Measurements from ENCODE around the gene ZNF683.

Gene ZNF683

DNA sequence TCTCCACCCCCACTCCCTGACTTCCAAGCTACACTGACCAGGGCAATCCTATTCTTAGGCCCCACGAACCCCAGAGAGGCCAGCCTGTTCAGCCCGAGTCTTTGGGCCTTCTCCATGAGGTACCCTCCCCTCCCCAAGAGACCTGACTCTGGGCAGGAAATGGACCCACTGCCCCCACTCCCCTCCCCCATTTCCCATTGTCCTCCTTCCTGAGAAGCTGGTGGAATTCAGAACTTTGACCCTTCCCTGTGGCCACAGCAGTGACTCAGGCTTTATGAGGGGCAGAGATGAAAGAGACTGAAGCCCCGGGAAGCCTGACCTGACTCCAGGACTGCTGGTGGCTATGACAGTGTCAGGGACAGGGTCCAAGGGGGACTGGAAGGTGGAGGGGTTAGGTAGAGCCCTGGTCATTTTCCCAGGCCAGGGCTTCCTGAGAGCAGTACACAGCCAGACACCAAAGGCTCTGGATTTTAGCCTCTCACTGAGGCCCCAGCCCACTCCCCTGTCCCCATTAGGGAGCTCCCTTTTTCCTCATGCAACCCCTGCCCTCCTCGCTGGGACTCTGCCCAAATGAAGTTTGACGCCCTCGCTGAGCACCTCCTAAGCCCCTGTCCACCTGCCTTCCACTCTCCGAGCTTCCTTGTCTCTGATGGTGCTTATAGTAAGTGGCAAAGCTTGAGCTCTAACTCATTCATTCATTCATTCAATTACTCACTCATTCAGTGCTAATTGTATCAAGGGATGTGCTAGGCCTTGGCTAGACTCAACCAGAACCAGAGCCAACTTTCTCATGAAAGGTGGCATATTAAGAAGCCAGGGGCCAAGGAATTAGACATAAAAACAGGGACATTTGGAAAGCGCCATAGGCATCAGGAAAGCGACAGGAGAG is 21.6 kb downstream of the ZNF683 start:
- ChIA-PET CTCF (interaction anchor here (1.0 to 5.5 kb wide), 3 partner anchors 13 to 66 kb away, joined by 3 to 30 read pairs (median 6); no protein-coding TSS in a partner anchor), POLR2A (no interaction called here)
- TF ChIP-seq, protein P1, sequence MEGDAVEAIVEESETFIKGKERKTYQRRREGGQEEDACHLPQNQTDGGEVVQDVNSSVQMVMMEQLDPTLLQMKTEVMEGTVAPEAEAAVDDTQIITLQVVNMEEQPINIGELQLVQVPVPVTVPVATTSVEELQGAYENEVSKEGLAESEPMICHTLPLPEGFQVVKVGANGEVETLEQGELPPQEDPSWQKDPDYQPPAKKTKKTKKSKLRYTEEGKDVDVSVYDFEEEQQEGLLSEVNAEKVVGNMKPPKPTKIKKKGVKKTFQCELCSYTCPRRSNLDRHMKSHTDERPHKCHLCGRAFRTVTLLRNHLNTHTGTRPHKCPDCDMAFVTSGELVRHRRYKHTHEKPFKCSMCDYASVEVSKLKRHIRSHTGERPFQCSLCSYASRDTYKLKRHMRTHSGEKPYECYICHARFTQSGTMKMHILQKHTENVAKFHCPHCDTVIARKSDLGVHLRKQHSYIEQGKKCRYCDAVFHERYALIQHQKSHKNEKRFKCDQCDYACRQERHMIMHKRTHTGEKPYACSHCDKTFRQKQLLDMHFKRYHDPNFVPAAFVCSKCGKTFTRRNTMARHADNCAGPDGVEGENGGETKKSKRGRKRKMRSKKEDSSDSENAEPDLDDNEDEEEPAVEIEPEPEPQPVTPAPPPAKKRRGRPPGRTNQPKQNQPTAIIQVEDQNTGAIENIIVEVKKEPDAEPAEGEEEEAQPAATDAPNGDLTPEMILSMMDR (IDR thresholded peaks at IDR 0.05; ENCODE audit: control extremely low read depth, extremely low read depth, low read depth, missing control alignments) = no peak
- no peak for DNase-seq (ENCODE audit: extremely low spot score)

DNA sequence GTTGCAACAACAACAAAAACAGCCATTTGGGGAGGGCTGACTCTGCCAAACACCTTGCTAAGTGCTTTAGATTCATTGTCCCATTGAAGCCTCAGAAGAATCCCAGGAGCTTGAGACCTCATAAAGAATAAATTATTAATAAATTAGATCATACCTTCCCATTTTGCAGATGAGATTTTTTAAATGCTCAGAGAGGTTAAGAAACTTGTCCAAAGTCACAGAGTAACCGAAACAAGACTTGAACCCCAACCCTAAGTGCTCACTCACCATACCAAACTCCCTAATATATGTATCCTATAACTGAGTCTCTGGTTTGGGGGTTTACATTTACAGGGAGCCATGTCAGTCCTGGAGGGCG is 22.2 kb downstream of the ZNF683 start:
- ChIA-PET CTCF (interaction anchor here (1.5 to 5.5 kb wide), 2 partner anchors 14 to 65 kb away, joined by 6 to 30 read pairs; no protein-coding TSS in a partner anchor), POLR2A (no interaction called here)
- no peak for DNase-seq (ENCODE audit: extremely low spot score)
- TF ChIP-seq, protein P1 (IDR thresholded peaks at IDR 0.05; ENCODE audit: control extremely low read depth, extremely low read depth, low read depth, missing control alignments) = no peak

DNA sequence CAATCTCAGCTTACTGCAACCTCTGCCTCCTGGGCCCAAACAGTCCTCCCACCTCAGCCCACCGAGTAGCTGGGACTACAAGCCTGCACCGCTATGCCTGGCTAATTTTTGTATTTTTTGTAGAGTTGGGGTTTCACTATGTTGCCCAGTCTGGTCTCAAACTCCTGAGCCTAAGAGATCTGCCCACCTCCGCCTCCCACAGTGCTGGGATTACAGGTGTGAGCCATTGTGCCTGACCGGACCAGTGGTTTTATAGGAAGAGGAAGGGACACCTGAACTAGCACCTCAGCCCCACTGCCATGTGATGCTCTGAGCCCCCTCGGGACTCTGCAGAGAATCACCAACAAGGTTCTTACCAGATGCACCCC is 22.7 kb downstream of the ZNF683 start:
- CTCF ChIA-PET = interaction anchor here (0.8 to 5.5 kb wide), 5 partner anchors 8 to 116 kb away, joined by 3 to 30 read pairs (median 5); partner anchors contain the start of gene CEP85
- no peak for DNase-seq (ENCODE audit: extremely low spot score)
- POLR2A ChIA-PET = no interaction called here
- TF ChIP-seq, protein P1 (IDR thresholded peaks at IDR 0.05; ENCODE audit: control extremely low read depth, extremely low read depth, low read depth, missing control alignments) = no peak

DNA sequence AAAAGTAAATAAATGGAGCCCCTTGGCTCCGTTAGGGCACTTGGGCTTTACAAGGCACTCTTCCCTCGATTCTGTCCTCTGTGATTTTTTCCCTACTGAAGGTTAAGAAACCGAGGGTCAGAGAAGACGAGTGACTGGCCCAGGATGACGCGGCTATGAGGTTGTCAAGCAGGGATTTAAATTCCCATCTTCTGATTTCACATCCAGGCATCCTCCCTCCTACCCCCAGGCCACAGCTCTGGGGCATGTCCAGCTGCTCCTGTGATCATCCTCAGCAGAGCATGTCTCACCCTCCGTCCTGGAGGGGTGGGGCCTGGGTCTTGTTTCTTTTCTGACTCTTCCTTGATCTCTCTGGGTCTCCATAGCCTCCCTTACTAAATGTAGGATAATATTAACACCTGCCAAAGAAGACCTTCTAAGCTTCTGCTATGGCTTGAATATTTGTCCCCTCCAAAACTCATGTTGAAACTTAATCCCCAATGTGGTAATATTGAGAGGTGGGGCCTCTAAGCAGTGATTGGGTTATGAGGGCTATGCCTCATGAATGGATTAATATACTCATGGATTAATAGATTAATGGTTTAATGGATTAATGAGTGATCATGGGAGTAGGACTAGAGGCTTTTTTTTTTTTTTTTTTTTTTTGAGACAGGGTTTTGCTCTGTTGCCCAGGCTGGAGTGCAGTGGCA is 23.2 kb downstream of the ZNF683 start:
- POLR2A ChIA-PET = no interaction called here
- TF ChIP-seq, protein P1 (IDR thresholded peaks at IDR 0.05; ENCODE audit: control extremely low read depth, extremely low read depth, low read depth, missing control alignments) = no peak
- CTCF ChIA-PET = interaction anchor here (0.8 to 5.5 kb wide), 5 partner anchors 9 to 115 kb away, joined by 3 to 30 read pairs (median 3); partner anchors contain the start of gene CEP85

DNA sequence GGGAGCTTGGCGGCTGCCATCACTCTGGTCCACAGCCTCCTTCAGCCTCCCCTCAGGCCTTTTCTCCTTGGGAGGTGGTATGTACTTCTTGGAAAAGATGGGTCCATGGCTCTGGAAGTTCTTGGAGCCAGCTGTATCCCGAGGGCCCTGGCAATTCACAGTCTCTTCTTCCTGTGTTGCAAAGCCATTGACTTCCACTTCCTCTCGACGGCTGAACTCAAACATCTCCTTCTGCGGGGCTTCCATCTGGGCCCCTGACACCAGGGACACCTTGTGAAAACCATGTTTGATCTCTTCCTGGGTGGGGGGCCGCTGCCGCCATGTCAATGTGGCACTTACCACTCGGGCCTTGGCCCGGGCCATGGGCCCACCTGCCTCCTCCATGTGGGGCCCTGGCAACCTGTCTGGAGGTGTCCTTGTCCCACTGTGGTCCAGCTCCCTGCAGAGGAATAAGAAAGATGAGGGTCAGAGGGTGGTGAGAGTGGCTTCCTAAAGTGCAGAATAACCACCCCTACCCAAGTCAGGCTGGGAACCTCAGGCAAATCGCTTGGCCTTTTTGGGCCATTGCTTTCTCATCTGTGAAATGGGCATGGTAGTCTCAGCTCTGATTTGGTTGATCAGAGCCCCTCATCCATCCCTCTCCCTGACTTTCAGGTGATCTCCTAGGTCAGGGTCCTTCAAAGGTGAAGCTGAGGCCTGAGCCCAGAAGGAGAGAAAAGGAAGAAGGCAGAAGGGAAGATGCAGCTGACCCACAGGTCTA is 26.1 kb downstream of the ZNF683 start:
- no peak for DNase-seq (ENCODE audit: extremely low spot score)
- ChIA-PET CTCF (interaction anchor here (0.7 to 5.5 kb wide), 7 partner anchors 16 to 310 kb away, joined by 3 to 30 read pairs (median 4); no protein-coding TSS in a partner anchor), POLR2A (no interaction called here)
- TF ChIP-seq, protein P1 (IDR thresholded peaks at IDR 0.05; ENCODE audit: control extremely low read depth, extremely low read depth, low read depth, missing control alignments) = no peak

More for the DNA sequence above, 23.2 kb downstream of the ZNF683 start:
- DNase-seq (ENCODE audit: extremely low spot score) = no peak

DNA sequence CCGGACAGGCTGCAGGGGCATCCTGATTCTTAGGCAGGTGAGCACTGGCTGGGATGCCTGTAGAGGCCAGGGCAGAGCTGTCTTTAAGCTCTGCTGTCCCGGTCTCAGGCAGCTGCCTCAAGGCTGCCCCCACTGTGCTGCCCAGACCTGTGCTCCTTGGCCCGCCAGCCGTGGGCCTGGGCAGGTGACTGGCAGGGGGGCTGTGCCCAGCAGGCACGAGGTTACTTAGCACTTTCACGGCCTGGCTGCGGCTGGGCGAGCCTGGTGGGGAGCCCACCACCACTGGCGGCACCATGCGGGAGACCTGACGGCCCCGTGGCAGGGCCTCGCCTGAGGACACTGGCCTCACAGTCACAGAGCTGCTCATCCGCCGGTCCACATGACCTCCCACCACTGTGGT is 26.8 kb downstream of the ZNF683 start:
- CTCF ChIA-PET = interaction anchor here (1.1 to 1.8 kb wide), 4 partner anchors 16 to 309 kb away, joined by 3 to 6 read pairs (median 5); no protein-coding TSS in a partner anchor

More for the DNA sequence above, 26.8 kb downstream of the ZNF683 start:
- no peak for DNase-seq (ENCODE audit: extremely low spot score)
- TF ChIP-seq, protein P1 (IDR thresholded peaks at IDR 0.05; ENCODE audit: control extremely low read depth, extremely low read depth, low read depth, missing control alignments) = no peak
- POLR2A ChIA-PET = no interaction called here

Measured in GM10248 (cell line).